Measurements from ENCODE around the gene MYOZ1. TPM values are rescaled to one million over a fixed set of nuclear protein-coding genes. Genes with fewer than 3 reads are reported as not detected.

MYOZ1 gene
- total RNA-seq, 1 donor, result not detected

DNA sequence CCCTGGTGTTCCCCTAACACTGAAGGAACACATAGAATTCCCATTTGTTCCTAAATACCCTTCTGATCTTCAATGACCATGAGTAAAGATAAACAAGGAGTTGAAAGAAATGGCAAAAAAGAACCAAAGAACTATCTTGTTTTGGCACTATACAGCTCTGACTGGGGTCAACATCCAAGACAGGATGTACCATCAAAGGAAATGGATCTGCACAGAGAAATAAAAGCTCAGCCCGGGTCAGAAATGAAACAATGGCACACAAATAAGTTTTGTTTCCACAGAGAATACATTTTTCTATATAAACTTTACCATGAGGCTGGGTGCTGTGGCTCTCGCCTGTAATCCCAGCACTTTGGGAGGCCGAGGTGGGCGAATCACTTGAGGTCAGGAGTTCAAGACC is 32.2 kb downstream of the MYOZ1 start:
- Histone ChIP-seq H4K20me1 (ENCODE audit: insufficient read depth, low read length) (no peaks in the 10 kb centered on the region), H3K79me2 (ENCODE audit: insufficient read depth, low read length) (no peaks in the 10 kb centered on the region), H2AFZ (ENCODE audit: low read length) (no peak overlapping the region), H3K4me3 (ENCODE audit: insufficient read depth, low read length) (no peak overlapping the region), H3K4me2 (ENCODE audit: insufficient read depth, low read length) (no peak overlapping the region), H3K9me3 (ENCODE audit: low read depth, low read length) (no peaks in the 10 kb centered on the region), H3K27ac (ENCODE audit: low read depth, low read length) (no peak overlapping the region), H3K27me3 (ENCODE audit: insufficient read depth, low read length) (no peaks in the 10 kb centered on the region), H3K36me3 (ENCODE audit: insufficient read depth, low read length) (no peaks in the 10 kb centered on the region), H3K4me1 (ENCODE audit: insufficient read depth, low read length) (no peaks in the 10 kb centered on the region)
- peak; percentile 8 for DNase-seq (ENCODE audit: insufficient read length, low spot score, missing footprints)
- TF ChIP-seq, protein P1, sequence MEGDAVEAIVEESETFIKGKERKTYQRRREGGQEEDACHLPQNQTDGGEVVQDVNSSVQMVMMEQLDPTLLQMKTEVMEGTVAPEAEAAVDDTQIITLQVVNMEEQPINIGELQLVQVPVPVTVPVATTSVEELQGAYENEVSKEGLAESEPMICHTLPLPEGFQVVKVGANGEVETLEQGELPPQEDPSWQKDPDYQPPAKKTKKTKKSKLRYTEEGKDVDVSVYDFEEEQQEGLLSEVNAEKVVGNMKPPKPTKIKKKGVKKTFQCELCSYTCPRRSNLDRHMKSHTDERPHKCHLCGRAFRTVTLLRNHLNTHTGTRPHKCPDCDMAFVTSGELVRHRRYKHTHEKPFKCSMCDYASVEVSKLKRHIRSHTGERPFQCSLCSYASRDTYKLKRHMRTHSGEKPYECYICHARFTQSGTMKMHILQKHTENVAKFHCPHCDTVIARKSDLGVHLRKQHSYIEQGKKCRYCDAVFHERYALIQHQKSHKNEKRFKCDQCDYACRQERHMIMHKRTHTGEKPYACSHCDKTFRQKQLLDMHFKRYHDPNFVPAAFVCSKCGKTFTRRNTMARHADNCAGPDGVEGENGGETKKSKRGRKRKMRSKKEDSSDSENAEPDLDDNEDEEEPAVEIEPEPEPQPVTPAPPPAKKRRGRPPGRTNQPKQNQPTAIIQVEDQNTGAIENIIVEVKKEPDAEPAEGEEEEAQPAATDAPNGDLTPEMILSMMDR (IDR thresholded peaks at IDR 0.05; ENCODE audit: extremely low read depth, low read depth, low read length), result no peak

DNA sequence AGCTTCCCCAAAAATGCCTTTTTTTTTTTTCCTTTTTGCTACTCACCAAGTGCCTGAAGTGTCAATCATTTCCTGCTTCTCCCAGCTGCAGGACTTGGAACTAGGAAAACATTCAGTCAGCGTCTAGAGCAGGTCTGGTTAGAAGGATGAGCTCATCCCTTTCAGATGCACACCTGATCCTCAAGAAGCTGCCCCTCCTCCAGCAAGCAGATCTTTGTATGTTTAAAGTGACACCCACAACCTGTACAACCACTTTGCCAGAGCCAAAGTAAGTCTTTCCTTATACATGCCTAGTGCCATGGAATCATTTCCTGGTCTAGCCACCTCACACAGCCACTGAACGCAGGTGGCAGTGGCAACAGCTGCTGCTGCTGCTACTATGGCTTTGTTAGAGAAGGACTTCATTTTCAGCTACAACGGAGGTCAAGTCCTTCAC is 39.8 kb downstream of the MYOZ1 start:
- Histone ChIP-seq H3K79me2 (ENCODE audit: insufficient read depth, low read length) (no peaks in the 10 kb centered on the region), H3K4me3 (ENCODE audit: insufficient read depth, low read length) (no peak overlapping the region), H3K9me3 (ENCODE audit: low read depth, low read length) (no peaks in the 10 kb centered on the region), H3K36me3 (ENCODE audit: insufficient read depth, low read length) (no peaks in the 10 kb centered on the region), H3K27me3 (ENCODE audit: insufficient read depth, low read length) (no peaks in the 10 kb centered on the region), H2AFZ (ENCODE audit: low read length) (no peak overlapping the region), H4K20me1 (ENCODE audit: insufficient read depth, low read length) (no peaks in the 10 kb centered on the region), H3K4me2 (ENCODE audit: insufficient read depth, low read length) (no peak overlapping the region), H3K4me1 (ENCODE audit: insufficient read depth, low read length) (no peaks in the 10 kb centered on the region), H3K27ac (ENCODE audit: low read depth, low read length) (no peak overlapping the region)
- TF ChIP-seq, protein P1 (IDR thresholded peaks at IDR 0.05; ENCODE audit: extremely low read depth, low read depth, low read length), result no peak
- no peak for DNase-seq (ENCODE audit: insufficient read length, low spot score, missing footprints)

DNA sequence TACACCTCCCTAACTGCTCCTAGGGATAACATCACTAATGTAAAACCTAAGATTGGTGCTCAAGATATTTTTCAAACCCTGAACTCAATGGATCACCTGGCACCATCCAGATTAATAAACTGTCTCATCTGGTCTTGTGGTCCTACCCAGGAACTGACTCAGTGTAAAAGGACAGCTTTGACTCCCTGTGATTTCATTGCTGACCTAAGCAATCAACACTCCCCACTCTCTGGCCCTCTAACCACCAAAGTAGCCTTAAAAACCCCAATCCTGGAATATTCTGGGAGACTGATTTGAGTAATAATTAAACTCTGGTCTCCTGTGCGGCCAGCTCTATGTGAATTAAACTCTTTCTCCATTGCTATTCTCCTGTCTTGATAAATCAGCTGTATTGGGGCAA is 43.9 kb downstream of the MYOZ1 start:
- Histone ChIP-seq H3K9me3 (ENCODE audit: low read depth, low read length) (no peaks in the 10 kb centered on the region), H3K4me2 (ENCODE audit: insufficient read depth, low read length) (no peak overlapping the region), H4K20me1 (ENCODE audit: insufficient read depth, low read length) (no peaks in the 10 kb centered on the region), H3K4me1 (ENCODE audit: insufficient read depth, low read length) (no peaks in the 10 kb centered on the region), H3K79me2 (ENCODE audit: insufficient read depth, low read length) (no peaks in the 10 kb centered on the region), H3K27me3 (ENCODE audit: insufficient read depth, low read length) (no peaks in the 10 kb centered on the region), H2AFZ (ENCODE audit: low read length) (no peak overlapping the region), H3K36me3 (ENCODE audit: insufficient read depth, low read length) (no peaks in the 10 kb centered on the region), H3K27ac (ENCODE audit: low read depth, low read length) (no peak overlapping the region), H3K4me3 (ENCODE audit: insufficient read depth, low read length) (no peak overlapping the region)
- TF ChIP-seq, protein P1 (IDR thresholded peaks at IDR 0.05; ENCODE audit: extremely low read depth, low read depth, low read length), result no peak
- DNase-seq (ENCODE audit: insufficient read length, low spot score, missing footprints), result peak; percentile 27

DNA sequence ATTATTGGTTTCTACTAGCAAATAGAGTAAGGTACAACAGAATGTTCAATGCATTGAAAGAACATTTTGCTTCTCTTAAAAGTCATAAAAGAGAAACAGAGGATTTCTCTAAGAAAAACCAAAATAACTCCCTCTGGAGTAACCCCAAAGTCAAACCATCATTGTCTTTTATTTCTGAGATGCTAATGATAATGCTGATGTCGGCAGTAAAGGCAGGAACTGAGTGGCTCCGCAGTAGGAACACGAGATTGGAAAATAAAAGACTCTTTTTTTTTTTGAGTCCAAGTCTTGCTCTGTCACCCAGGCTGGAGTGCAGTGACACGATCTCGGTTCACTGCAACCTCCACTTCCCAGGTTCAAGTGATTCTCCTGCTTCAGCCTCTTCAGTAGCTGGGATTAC is 47.5 kb downstream of the MYOZ1 start:
- Histone ChIP-seq H3K4me3 (ENCODE audit: insufficient read depth, low read length) (no peak overlapping the region), H3K27ac (ENCODE audit: low read depth, low read length) (no peak overlapping the region), H3K9me3 (ENCODE audit: low read depth, low read length) (no peaks in the 10 kb centered on the region), H4K20me1 (ENCODE audit: insufficient read depth, low read length) (no peaks in the 10 kb centered on the region), H3K4me1 (ENCODE audit: insufficient read depth, low read length) (peaks cover 18% of the 10 kb centered on the region), H3K79me2 (ENCODE audit: insufficient read depth, low read length) (no peaks in the 10 kb centered on the region), H3K4me2 (ENCODE audit: insufficient read depth, low read length) (no peak overlapping the region), H2AFZ (ENCODE audit: low read length) (no peak overlapping the region), H3K27me3 (ENCODE audit: insufficient read depth, low read length) (no peaks in the 10 kb centered on the region), H3K36me3 (ENCODE audit: insufficient read depth, low read length) (no peaks in the 10 kb centered on the region)
- TF ChIP-seq, protein P1 (IDR thresholded peaks at IDR 0.05; ENCODE audit: extremely low read depth, low read depth, low read length), result no peak
- no peak for DNase-seq (ENCODE audit: insufficient read length, low spot score, missing footprints)
